SK-N-SH (cell line): Measurements from ENCODE around the gene NT5DC3.

Experiments used
- CTCF ChIP-seq: fragments of 200-600 bp; sonication (generic); IDR thresholded peaks from 2 replicates; pipeline ENCODE4 v1.6.1; 2017; ENCODE audit warnings: antibody characterized with exemption, mild to moderate bottlenecking, moderate library complexity
- ELF1 ChIP-seq: IDR thresholded peaks from 2 replicates; pipeline ENCODE4 v1.4.0; 2012
- MAX ChIP-seq: IDR thresholded peaks from 2 replicates; pipeline ENCODE4 v1.4.0; 2012; ENCODE audit warnings: low read depth
- MXI1 ChIP-seq: IDR thresholded peaks from 2 replicates; pipeline ENCODE4 v1.6.1; 2012; ENCODE audit warnings: mild to moderate bottlenecking, low read depth, low read length, improper control_type of control experiment
- RFX5 ChIP-seq: IDR thresholded peaks from 2 replicates; pipeline ENCODE4 v1.6.1; 2012; ENCODE audit warnings: mild to moderate bottlenecking, improper control_type of control experiment, low read length
- TAF1 ChIP-seq: IDR thresholded peaks from 2 replicates; pipeline ENCODE4 v1.6.1; 2012; ENCODE audit warnings: low read depth, mild to moderate bottlenecking, low read length, moderate library complexity, borderline replicate concordance
- TF ChIP-seq, protein P1 (sequence below): IDR thresholded peaks from 2 replicates; pipeline ENCODE4 v1.6.1; 2012; ENCODE audit warnings: mild to moderate bottlenecking, low read depth, low read length, moderate library complexity
- TF ChIP-seq, protein P2 (sequence below): fragments of 150-350 bp; IDR thresholded peaks from 2 replicates; pipeline ENCODE4 v1.6.1; 2017; ENCODE audit warnings: antibody characterized with exemption, low read length, low read depth, borderline replicate concordance

- TF ChIP-seq CTCF (no peak), TAF1 (no peak), RFX5 (no peak), MXI1 (no peak), ELF1 (no peak), MAX (no peak)
- TF ChIP-seq, protein P1, sequence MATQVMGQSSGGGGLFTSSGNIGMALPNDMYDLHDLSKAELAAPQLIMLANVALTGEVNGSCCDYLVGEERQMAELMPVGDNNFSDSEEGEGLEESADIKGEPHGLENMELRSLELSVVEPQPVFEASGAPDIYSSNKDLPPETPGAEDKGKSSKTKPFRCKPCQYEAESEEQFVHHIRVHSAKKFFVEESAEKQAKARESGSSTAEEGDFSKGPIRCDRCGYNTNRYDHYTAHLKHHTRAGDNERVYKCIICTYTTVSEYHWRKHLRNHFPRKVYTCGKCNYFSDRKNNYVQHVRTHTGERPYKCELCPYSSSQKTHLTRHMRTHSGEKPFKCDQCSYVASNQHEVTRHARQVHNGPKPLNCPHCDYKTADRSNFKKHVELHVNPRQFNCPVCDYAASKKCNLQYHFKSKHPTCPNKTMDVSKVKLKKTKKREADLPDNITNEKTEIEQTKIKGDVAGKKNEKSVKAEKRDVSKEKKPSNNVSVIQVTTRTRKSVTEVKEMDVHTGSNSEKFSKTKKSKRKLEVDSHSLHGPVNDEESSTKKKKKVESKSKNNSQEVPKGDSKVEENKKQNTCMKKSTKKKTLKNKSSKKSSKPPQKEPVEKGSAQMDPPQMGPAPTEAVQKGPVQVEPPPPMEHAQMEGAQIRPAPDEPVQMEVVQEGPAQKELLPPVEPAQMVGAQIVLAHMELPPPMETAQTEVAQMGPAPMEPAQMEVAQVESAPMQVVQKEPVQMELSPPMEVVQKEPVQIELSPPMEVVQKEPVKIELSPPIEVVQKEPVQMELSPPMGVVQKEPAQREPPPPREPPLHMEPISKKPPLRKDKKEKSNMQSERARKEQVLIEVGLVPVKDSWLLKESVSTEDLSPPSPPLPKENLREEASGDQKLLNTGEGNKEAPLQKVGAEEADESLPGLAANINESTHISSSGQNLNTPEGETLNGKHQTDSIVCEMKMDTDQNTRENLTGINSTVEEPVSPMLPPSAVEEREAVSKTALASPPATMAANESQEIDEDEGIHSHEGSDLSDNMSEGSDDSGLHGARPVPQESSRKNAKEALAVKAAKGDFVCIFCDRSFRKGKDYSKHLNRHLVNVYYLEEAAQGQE: no peak
- TF ChIP-seq, protein P2, sequence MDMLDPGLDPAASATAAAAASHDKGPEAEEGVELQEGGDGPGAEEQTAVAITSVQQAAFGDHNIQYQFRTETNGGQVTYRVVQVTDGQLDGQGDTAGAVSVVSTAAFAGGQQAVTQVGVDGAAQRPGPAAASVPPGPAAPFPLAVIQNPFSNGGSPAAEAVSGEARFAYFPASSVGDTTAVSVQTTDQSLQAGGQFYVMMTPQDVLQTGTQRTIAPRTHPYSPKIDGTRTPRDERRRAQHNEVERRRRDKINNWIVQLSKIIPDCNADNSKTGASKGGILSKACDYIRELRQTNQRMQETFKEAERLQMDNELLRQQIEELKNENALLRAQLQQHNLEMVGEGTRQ: no peak
Measured at GRCh38 chr12:103780093-103780440, 61.0 kb downstream of the NT5DC3 start.
